ENCODE measurements around the gene ZNF853.
A peak's percentile ranks its signal among the peaks of the same experiment; 100 is the strongest.
"Not testable (repeated sequence)": the region's sequence is repeated elsewhere in the genome, so short reads cannot be mapped to it uniquely, and the experiment has no call there.

The ZNF853 gene

DNA sequence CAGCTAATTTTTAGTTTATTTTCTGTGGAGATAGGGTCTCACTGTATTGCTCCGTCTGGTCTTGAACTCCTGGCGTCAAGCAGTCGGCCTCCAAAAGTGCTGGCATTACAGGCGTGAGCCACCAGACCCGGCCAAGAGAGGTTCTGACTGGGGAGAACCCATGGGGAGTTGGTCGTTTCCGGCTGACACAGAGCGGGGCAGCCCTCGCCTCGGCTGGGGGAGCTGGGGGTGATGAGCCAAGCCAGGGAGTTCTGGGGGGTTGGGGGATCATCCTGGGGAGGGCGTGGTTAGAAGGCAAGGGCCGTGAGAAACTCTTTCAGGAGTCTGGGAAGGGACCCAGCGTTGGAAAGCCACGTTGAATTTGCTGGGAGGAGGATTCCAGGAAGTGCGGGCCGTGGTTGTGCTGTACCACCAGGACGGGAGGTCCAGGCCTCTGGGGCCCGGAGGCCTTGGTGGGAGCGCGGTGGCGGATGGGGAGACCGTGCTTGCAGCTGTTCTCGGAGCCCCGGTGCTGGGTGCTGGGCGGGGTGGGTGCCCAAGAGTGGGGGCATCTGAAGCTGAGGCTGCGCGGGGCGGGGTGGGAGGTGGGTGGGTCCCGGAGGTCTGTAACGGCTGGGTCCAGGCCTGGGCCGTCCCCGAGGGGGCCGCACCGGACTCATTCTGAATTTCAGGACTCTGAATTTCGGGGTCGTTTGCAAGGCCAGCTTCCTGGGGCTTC lies 8.4 kb upstream of the ZNF853 start:
- peak; percentile 4 for DNase-seq (ENCODE audit: low spot score)

DNA sequence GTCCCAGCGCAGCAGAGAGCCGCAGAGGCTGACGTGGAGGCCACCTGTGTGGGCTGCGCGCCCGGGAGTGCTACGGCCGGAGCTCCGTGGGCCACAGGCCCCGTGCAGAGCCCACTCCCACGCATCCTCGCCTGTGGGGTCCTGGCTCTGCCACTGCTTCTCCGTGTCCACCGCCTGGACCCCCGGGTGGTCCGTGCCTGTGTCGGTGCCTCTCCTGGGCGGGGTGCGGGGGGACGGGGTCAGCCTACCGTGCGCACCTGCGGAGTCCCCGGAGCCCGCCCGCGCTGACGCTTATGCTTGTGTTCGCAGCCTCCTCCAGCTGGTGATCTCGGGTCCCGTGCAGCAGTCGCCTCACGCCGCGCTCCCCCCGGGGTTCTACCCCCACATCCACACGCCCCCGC lies 7.8 kb upstream of the ZNF853 start:
- peak; percentile 9 for DNase-seq (ENCODE audit: low spot score)

DNA sequence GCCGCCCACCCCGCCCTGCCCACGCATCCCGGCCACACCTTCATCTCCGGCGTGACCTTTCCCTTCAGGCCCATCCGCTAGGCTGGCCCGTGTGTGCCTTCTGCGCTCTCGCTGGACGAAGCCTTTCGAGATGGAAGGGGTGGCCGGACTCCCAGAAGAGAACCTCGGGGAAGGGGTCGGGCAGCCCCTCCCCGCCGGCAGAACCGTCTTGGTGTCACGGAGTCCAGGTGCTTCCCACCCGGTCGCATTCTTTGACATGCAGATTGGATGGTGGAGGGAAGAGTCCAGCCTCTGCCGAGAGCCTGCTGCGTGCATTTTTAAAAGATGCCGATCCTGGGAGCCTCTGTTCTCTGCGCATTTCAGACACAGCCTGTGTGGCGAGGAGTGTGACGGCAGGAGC lies 7.3 kb upstream of the ZNF853 start:
- peak; percentile 4 for DNase-seq (ENCODE audit: low spot score)

DNA sequence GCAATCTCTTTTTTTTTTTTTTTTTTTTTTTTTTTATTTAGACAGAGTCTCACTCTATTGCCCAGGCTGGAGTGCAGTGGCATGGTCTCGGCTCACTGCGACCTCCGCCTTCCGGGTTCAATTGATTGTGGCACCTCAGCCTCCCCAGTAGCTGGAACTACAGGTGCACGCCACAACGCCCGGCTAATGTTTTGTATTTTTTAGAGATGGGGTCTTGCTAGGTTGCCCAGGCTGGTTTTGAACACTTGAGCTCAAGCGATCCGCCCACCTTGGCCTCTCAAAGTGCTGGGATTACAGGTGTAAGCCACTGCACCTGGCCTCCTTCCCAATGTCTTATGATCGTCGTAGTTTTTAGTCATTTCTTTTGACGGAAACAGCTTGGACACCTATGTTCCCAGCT lies 6.6 kb upstream of the ZNF853 start:
- no peak for DNase-seq (ENCODE audit: low spot score)

DNA sequence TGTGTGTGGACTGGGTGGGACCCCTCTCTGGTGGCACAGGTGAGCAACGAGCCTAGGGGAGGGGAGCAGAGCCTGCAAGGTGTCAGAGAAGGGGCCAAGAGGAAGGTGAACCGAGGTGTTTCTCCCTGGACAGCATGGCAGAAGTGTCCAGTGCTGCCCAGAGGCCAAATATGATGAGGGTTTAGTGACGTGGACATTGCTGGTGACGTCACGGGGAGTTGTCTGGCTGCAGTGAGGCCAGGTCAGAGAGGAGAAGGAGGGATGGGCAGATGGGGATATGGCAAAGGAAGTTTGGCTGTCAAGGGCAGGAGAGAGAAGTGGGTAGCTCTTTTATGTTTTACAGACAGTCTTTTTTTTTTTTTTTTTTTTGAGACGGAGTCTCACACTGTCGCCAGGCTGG lies 2.6 kb upstream of the ZNF853 start:
- no peak for DNase-seq (ENCODE audit: low spot score)

DNA sequence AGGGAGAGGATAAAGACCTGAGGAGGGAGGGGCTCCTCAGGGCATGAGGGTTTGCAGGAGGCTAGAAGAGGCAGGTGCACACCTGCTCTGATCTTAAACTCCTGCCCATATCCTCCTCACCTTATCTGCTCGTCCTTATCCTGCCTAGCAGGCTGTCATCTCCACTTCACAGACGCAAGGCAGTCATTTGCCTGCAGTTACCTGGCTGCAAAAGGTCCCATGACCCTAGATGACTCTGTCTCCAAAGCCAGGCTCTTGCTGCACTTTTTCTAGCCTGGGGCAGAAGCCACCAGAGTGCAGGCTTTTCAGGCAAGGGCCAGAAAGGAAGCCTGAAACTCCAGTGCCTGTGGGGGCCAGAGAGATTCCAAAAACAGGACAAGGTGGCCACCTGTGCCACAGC lies 1.7 kb upstream of the ZNF853 start:
- no peak for DNase-seq (ENCODE audit: low spot score)

DNA sequence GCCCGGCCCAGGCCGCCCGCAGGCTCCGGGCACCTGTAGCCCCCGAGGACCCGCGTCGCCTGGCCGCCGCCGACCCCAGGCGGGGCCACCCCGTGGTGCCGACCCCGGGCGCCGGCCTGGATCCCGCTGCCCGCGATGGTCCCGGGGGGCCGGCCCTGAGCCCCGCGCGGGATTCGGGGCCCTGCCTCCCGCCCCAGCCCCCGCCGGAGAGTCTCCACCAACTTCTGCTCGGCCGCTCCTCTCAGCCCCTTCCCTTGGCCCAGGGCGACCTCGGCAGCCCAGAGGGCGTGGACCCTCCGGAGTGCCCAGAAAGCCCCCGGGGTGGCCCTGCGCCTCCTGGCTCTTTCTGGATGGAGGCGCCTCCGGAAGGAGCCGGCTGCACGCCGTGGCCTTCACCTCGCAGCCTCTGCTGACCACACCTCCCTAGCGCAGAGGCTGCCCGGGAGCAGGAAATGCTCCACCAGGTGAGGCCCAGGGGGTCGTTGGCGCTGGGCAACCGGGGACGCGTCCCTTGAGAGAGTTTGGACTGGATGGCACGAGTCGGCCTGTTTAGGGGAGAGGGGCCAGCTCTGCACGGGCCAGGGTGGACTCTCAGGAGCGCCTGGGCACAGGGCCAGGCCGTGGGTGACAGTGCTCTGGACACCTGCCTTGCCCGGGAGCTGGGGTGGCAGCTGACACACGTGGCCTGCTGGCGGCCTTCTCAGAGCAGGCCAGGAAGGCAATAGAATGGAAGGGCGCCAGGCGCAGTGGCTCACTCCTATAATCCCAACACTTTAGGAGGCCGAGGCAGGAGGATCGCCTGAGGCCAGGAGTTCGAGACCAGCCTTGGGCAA lies 529 bp downstream of the ZNF853 start:
- no peak for DNase-seq (ENCODE audit: low spot score)

DNA sequence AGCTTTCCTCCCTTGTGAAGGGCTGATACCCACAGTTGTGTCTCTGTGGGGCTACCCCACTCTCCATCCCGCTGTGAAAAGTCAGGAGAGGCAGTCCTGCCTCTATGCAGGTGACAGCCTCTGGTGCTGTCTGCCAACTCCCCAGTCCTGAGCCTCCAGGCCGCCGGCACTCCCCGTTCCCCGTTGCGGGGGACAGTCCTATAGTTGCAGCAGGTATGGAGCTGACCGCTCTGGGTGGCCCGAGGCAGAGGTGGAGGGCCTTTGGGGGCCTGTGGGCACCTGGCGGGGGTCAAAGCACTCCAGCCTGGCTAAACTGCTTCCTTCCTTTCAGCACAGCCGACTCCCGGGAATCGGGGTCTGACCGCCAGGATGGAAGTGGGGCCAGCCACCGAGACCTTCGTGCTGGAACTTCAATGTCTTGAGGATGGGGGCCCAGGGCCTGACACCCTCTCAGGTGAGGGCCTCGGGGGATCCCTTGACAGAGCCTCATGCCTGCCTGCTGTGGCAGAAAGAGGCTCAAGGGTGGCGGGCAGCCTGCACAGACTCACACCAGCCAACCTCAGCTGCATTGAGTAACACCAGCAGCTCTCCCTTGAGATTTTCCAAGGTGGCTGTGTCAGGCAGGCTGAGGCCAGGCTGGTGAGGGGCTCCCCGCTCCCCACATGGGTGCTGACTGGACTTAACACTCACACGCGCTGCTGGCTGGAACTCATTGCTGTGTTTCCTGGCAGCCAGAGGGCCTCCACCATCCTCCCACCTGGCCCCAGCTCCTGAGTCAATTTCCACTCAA lies 1.6 kb downstream of the ZNF853 start:
- no peak for DNase-seq (ENCODE audit: low spot score)

DNA sequence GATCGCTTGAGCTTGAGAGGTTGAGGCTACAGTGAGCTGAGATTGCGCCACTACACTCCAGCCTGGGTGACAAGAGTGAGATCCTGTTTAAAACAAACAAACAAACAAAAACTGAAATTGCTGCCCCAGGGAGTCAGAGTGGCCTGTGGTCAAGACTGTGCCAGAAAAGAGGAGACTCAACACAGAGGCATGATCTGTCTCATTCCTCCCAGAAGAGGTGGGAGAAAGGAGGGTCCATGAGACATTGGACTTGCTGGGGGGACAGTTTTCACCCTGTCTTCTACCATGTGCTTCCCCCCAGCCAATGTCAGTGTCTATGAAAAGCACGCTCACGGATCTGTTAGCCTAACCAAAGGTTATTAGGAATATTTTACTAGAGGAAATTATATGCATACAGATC lies 3.2 kb downstream of the ZNF853 start:
- peak; percentile 66 for DNase-seq (ENCODE audit: low spot score)

DNA sequence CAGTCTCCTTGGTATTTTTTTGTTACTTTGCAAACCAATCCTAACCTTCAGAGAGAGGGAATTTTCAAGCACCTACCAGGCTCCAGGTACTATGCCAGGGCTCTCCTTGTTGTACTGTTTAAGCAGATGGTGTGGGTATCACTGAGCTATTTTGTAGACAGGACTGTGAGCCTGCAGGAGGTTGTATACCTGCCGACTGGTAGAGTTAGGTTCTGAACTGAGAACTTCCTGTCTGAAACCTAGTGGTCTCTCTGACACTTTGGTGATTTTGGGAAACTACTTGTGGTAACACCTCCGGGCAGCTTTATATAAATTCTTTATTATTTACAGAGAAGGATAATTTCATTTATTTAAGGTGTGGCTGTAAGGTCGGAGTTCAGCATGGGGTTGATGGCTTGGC lies 4.6 kb downstream of the ZNF853 start:
- no peak for DNase-seq (ENCODE audit: low spot score)

DNA sequence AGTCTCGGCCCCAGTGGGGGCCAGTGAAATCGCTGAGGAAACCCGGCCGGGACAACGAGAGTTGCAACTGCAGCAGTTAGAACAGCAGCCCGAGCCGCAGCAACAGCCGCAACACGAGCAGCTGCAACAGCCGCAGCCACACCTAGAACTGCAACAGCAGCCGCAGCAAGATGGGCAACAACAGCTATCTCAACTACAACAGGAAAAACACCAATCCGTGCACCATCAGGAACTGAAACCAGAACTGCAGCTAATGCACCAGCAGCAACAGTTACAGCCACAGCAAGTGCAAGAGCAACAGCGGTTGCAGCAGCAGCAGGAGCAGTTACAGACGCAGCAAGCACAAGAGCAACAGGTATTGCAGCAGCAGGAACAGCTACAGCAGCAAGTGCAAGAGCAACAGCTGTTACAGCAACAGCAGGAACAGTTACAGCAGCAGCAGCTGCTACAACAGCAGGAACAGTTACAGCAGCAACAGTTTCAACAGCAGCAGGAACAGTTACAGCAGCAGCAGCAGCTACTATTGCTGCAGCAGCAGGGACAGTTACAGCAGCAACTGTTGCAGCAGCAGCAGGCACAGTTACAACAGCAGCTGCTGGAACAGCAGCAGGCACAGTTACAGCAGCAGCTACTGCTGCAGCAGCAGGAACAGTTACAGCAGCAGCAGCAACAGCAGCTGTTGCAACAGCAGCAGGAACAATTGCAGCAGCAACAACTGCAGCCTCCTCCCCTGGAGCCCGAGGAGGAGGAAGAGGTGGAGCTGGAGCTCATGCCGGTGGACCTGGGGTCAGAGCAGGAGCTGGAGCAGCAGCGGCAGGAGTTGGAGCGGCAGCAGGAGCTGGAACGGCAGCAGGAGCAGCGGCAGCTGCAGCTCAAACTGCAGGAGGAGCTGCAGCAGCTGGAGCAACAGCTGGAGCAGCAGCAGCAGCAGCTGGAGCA lies 6.1 kb downstream of the ZNF853 start:
- DNase-seq (ENCODE audit: low spot score) = no peak

DNA sequence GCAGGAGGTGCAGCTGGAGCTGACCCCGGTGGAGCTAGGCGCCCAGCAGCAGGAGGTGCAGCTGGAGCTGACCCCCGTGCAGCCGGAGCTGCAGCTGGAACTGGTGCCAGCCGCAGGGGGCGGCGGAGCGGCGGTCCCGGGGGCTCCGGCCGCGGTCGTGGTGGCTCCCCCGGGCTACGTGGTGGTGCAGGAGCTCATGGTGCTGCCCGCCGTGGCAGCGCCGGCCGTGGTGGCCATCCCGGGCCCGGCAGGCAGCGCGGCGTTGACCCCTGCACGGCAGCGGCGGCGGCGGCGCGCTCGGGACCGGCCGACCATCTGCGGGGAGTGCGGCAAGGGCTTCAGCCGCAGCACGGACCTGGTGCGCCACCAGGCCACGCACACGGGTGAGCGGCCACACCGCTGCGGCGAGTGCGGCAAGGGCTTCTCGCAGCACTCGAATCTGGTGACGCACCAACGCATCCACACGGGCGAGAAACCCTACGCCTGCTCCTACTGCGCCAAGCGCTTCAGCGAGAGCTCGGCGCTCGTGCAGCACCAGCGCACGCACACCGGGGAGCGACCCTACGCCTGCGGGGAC lies 6.8 kb downstream of the ZNF853 start:
- DNase-seq (ENCODE audit: low spot score) = no peak

DNA sequence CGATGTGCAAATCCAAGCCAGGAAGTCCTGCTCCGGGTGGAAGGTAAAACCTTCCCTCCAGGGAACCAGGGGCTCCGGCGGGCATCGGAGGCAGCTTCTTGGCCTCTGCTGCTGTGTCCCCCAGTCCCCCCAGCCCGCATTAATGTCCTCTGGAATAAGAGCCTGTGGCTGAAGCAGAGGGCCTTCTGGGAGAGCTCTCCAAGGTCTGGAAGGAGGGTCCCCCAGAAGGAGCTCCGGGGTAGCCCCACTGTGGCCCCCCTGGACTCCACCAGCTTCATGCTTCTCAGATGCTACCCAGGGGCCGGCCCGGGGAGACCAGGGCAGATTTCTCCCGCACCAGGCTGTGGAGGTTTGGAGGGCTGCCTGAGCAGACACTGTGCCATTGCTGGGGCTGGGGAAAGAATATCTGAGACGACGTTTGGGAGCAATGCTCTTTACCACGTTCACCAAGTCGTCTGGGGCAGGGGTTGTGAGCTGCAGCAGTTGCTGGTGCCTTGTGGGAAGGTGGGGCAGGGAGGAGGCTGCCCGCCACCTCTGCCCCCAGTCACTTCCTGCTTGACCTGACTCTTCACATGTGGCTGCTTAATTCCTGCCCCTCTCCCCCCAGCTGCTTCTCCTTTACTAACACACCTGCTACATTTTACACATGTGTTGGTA lies 8.3 kb downstream of the ZNF853 start:
- DNase-seq (ENCODE audit: low spot score) = no peak

DNA sequence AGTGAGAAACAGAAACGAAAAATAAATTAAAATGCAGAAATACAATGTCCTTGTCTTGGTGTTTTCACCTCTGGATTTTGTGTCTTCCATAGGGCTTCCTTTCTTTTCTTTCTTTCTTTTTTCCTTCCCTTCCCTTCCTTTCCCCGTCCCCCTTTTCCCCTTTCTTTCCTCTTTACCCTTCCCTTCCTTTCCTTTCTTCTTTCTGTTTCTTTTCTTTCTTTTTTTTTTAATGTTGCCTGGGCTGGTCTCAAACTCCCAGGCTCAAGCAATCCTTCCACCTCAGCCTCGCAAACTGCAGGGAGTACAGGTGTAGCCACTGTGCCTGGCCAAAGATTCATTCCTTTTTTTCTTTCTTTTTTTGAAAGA lies 8.8 kb downstream of the ZNF853 start:
- DNase-seq (ENCODE audit: low spot score) = no peak

DNA sequence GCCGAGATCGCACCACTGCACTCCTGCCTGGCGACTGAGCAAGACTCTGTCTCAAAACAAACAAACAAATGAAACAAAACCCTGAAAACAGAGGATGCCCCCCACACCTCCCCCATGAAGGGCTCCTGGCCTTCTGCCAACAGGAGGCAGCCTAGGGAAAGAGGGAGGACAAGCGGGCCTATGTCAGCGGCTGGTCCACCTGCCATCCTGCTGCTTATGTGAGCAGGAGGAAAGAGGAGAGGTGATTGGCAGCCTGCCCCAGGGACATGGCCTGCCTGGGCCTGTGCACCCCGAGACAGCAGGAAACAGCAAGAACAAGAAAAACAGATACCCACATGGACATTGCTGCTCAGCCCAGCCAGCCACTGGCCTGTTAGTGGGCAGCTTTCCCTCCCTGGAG lies 12.6 kb downstream of the ZNF853 start:
- no peak for DNase-seq (ENCODE audit: low spot score)

DNA sequence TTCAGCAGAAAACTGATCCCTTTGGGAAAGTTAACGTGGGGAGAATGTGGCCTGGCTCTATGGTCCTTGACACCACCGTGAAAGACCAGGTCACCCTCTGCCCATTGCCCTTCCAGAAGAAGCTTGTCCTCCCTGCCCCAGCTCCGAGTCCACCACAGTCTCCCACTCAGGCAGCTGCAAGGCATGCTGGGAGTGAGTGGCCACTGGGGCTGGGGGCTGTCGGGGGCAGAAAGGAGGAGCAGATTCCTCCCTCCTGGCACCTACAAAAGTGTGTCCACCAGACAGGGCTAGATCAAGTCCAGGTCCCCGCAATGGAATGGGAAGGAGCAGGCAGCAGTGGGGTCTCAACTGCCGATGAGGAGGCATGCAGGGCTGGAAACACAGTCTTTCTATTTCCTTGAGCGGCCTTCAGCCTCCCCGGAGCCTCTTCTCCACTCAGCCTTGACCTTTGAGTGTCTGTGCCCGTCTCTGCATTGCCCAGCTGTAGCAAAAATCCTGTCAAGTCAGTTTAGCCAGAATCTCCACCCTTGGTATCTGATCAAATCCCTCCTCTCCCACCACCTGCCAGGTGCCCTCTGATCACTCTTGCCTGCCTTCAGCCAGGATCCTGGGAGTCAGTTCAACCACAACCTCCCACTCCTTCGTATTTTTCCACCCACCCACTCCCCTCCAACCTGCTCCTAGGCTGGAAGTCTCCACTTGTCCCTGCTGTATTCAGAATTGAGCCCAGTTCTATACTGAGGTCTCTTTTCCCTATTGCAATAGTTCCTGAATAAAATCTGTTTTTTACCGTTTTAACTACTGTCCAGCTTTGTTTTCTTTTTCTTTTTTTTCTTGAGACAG lies 14.8 kb downstream of the ZNF853 start:
- no peak for DNase-seq (ENCODE audit: low spot score)

DNA sequence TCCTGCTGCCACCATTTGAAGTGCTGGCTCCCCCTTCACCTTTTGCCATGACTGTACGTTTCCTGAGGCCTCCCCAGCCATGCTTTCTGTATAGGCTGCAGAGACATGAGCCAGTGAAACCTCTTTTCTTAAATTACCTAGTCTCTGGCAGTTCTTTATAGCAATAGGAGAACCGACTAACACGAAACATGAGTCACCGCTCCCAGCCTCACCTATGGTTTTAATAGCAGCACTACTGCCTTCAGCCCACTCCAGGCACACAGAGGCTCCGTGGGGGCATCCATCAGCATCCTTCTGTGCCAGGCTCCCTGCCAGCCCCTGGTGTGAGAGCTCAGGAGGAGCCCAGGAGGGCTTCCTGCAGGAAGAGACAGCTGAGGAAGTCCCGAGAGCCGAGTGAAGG lies 16.2 kb downstream of the ZNF853 start:
- DNase-seq (ENCODE audit: low spot score) = no peak

DNA sequence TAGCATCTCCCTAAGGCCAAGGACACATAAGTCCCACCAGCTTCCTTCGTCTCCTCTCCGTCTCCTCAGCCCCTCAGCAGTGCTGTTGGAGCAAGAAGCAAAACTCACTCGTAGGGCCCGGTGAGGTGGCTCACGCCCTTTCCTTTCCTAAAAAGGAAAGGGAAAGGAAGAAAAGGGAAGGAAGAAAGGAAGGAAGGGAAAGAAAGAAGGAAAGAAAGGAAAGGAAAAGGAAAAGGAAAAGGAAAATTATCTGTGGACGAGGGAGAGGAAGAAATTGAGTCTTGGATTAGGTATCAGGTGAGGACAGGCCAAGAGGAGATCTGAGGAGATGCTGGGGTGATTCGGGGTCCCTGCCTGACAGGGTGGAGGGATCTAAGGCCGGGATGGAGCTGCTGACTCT lies 18.6 kb downstream of the ZNF853 start:
- no peak for DNase-seq (ENCODE audit: low spot score)

DNA sequence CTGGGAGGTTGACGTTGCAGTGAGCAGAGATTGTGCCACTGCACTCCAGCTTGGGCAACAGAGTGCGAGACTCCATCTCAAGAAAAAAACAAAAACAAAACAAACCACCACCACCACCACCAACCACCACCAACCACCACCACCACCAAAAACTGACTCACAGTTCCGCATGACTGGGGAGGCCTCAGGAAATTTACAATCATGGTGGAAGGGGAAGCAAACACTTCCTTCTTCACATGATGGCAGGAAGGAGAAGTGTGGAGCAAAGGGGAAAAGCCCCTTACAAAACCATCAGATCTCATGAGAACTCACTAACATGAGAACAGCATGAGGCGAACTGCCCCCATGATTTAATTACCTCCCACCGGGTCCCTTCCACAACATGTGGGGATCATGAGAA lies 19.6 kb downstream of the ZNF853 start:
- DNase-seq (ENCODE audit: low spot score) = not testable (repeated sequence)

Data from AG08396 (cell line).